ENCODE measurements around the gene MCTP2. TPM values are rescaled to one million over a fixed set of nuclear protein-coding genes. Genes with fewer than 3 reads are reported as not detected.

Gene MCTP2
- total and polyA plus RNA-seq, 2 of the 8 experiments (the other 6 are each of a cell fraction or from before 2014, with no cell fraction given), result 3.4 to 4.5 TPM

- no peak for TF ChIP-seq SP4 (IDR thresholded peaks at IDR 0.05; ENCODE audit: low read length)
Measured at GRCh38 chr15:94259121-94259751, 27.9 kb downstream of the MCTP2 start (continued).
